K562 (cell line): Measurements from ENCODE around the gene STX11. TPM values are rescaled to one million over a fixed set of nuclear protein-coding genes. Genes with fewer than 3 reads are reported as not detected.

ENCODE experiments used
- CEBPB ChIP-seq: fragments of 450-650 bp; IDR thresholded peaks from 2 replicates; pipeline ENCODE4 v1.6.1; 2016; ENCODE audit warnings: missing genetic modification characterization, missing compliant biosample characterization
- CHD4 ChIP-seq: fragments of 200-600 bp; sonication (generic); IDR thresholded peaks from 3 replicates; pipeline ENCODE4 v1.6.1; 2012; ENCODE audit warnings: low read depth, mild to moderate bottlenecking, mixed read lengths, low read length, inconsistent platforms; ENCODE audit not compliant: insufficient read depth, insufficient replicate concordance, poor library complexity, severe bottlenecking
- ETV1 ChIP-seq: fragments of 450-650 bp; conservative IDR thresholded peaks from 2 replicates; pipeline ENCODE4 v1.6.1; 2016; ENCODE audit warnings: missing genetic modification characterization, control low read depth, low read depth, missing compliant biosample characterization
- GTF2A2 ChIP-seq: IDR thresholded peaks from 2 replicates; pipeline ENCODE4 v1.6.1; 2016; ENCODE audit warnings: mild to moderate bottlenecking, missing genetic modification characterization, missing compliant biosample characterization
- JUND ChIP-seq, 2 experiments: IDR thresholded peaks; 2 replicates in 1 of 2; 3 replicates in 1 of 2; pipeline ENCODE4 v1.6.1; 2011; ENCODE audit warnings: borderline replicate concordance in 2 of 2, low read depth in 2 of 2, low read length in 2 of 2, improper control_type of control experiment in 1 of 2, missing biosample characterization in 1 of 2, missing genetic modification characterization in 1 of 2, missing genetic modification reagents in 1 of 2
- KAT2B ChIP-seq: IDR thresholded peaks from one replicate; pipeline ENCODE4 v1.6.1; 2012; ENCODE audit warnings: low read depth, mild to moderate bottlenecking, control low read depth, inconsistent platforms, low read length, moderate library complexity
- NR2C2 ChIP-seq, 2 experiments: fragments of 200-800 bp in 1 of 2; sonication (Bioruptor generic) in 1 of 2; sonication (generic) in 1 of 2; formaldehyde crosslinking in 1 of 2; IDR thresholded peaks; 2 replicates each; pipeline versions ENCODE4 v1.6.1 to v1.8.0; 2016 to 2022; ENCODE audit warnings: mild to moderate bottlenecking in 1 of 2, missing compliant biosample characterization in 1 of 2, missing genetic modification characterization in 1 of 2, missing genetic modification reagents in 1 of 2
- NUFIP1 ChIP-seq: fragments of 450-650 bp; IDR thresholded peaks from 2 replicates; pipeline ENCODE4 v1.6.1; 2018; ENCODE audit not compliant: partially characterized antibody
- polyA plus RNA-seq, 8 experiments: library from polyadenylated mRNA; depleted of rRNA in 4 of 8; stranded (reverse) in 5 of 8; unstranded in 3 of 8; fragments of >200 nt; fragmentation: Nextera tagmentation in 2 of 8; fragmentation: Illumina TruSeq in 1 of 8; extraction: Ambion mirVana in 2 of 8; extraction: Trizol in 1 of 8; gene quantifications; 2 replicates each; pipeline versions ENCODE4 v1.2.1 to v1.2.3, GENCODE V29; 2011 to 2014; ENCODE audit warnings: inconsistent platforms in 1 of 8, missing spikeins in 1 of 8
- total RNA-seq, 7 experiments: library from RNA; depleted of rRNA in 6 of 7; stranded (reverse); fragments of >200 nt in 6 of 7; fragmentation: Illumina TruSeq in 2 of 7; extraction: Trizol in 2 of 7; gene quantifications; 2 replicates each; pipeline versions ENCODE4 v1.2.1 to v1.2.3, GENCODE V29; 2011 to 2021; ENCODE audit warnings: low replicate concordance in 1 of 7
- TF ChIP-seq, protein P1 (sequence below): fragments of 450-650 bp; formaldehyde crosslinking; IDR thresholded peaks from 2 replicates; pipeline ENCODE4 v1.4.0; 2020; ENCODE audit warnings: mild to moderate bottlenecking, mixed read lengths

STX11 gene
- total and polyA plus RNA-seq, 9 of the 15 experiments (the other 6 are each of a cell fraction or from before 2014, with no cell fraction given), result 0.06 to 0.73 (median 0.40) TPM

DNA sequence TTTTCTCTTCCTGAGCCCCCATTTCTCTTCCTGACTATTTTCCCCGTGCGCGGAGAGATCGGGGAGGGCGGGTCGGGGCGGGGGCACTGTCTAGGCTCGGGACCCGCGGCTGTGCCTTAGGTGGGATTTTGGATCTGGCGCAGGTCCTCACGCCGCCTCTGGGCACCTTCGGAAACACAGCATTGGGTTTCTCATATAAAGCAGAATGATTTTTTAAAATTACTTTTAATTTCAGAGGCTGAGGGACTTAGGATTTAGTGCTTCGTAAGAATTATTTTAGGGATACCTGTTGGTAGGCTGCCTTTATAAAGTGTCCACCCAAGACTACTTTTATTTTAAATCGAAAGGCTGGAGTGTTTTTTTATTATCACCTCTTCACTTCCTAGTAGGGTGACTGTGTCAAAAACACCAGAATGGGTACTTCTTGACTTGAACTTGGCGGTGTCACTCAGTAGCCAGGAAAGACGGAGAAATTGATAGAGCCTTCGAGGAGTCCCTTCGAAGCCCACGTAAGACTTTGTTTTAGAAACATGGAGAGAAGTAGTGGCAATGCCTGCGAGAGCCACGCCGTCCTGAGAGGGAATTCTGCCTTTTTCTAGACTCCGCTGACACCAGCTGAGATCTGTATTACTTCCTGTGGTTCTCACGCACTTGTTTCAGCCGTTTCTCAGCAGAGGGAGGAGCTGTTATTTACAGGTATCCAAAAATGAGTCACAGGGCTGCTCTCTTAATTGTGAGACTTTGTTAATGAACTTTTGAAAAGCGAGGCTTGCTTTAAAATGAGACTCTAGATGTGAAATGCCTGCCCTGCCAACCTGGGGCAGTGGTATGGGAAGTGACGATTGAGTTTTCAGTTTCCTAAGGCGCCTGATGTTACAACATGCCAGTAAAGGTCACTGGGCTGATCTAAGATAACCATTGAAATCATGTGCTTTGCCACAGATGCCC, 667 bp downstream of the STX11 start (continued):
- TF ChIP-seq CHD4 (no peak), ETV1 (tag) (0 out of 2 replicates have a peak, but pooled peaks have one; percentile 52), NUFIP1 (no peak), JUND (IDR thresholded peaks at IDR 0.05; ENCODE audit: borderline replicate concordance, low read depth, low read length) (no peak), JUND (tag; IDR thresholded peaks at IDR 0.05; ENCODE audit: borderline replicate concordance, low read depth, low read length) (no peak), GTF2A2 (tag) (no peak), KAT2B (no peak), CEBPB (peak; percentile 39; the same call in 1 of the 2 replicates), NR2C2 (CRISPR knock-in tag; IDR thresholded peaks at IDR 0.05) (no peak), NR2C2 (tag; IDR thresholded peaks at IDR 0.05) (peak; percentile 62)
- TF ChIP-seq, protein P1, sequence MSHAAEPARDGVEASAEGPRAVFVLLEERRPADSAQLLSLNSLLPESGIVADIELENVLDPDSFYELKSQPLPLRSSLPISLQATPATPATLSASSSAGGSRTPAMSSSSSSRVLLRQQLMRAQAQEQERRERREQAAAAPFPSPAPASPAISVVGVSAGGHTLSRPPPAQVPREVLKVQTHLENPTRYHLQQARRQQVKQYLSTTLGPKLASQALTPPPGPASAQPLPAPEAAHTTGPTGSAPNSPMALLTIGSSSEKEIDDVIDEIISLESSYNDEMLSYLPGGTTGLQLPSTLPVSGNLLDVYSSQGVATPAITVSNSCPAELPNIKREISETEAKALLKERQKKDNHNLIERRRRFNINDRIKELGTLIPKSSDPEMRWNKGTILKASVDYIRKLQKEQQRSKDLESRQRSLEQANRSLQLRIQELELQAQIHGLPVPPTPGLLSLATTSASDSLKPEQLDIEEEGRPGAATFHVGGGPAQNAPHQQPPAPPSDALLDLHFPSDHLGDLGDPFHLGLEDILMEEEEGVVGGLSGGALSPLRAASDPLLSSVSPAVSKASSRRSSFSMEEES (CRISPR knock-in tag), result no peak
